Dermis microvascular lymphatic vessel endothelial cell (primary cell): ENCODE data around the gene CAVIN1. TPM values are rescaled to one million over a fixed set of nuclear protein-coding genes. Genes with fewer than 3 reads are reported as not detected.

Source experiments
- DNase-seq, 2 donors: peaks; one replicate each; pipeline versions ENCODE4 v3.0.0 to v3.0.0-alpha.2; 2010; ENCODE audit warnings: low read depth in 2 of 2
- total RNA-seq: library from RNA; depleted of rRNA; stranded (reverse); fragments of >200 nt; gene quantifications from 2 replicates; pipeline ENCODE4 v1.2.1, GENCODE V29; 2014

CAVIN1 gene
- total RNA-seq, 1 donor from 2014 or later, result 404 TPM

GRCh38 chr17:42431758-42432161, 8.7 kb upstream of the CAVIN1 start:
- no peak for DNase-seq

- no peak for DNase-seq
Observed at GRCh38 chr17:42429726-42430447, 6.8 kb upstream of the CAVIN1 start.

- DNase-seq, result peak; percentile 71 to 85
Observed at GRCh38 chr17:42428141-42428944, 5.3 kb upstream of the CAVIN1 start.

DNA sequence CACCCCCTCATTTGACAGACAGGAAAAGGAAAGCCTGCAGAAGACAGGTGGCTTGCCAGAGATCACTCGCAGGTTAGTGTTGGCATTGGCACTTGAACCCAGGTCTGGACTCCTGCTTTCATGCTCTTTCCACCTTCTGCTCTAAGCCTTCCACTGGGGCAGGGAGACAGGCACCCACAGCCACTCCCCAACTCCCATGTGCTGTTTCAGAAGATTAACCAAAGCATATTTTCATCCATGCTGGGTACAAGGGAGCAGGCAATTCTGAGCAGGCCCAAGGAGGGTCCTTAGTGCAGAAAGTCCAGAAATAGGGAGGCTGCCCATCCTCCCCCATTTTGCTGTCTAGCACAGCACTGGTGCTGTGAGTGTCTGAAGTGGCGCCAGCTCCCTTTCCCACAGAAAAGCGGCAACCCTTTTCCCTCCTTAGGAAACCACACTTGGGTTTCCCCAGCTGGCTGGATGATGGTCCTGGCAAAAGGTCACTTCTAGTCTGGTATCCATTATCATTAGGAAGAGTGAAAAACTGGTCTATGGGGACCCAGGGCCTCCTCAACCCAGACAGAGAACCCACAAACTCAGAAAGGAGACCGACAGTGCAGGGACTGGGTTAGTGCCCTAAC, 2.0 kb upstream of the CAVIN1 start:
- DNase-seq, result no peak

- no peak for DNase-seq
Observed at GRCh38 chr17:42423766-42424165, 710 bp upstream of the CAVIN1 start.

DNA sequence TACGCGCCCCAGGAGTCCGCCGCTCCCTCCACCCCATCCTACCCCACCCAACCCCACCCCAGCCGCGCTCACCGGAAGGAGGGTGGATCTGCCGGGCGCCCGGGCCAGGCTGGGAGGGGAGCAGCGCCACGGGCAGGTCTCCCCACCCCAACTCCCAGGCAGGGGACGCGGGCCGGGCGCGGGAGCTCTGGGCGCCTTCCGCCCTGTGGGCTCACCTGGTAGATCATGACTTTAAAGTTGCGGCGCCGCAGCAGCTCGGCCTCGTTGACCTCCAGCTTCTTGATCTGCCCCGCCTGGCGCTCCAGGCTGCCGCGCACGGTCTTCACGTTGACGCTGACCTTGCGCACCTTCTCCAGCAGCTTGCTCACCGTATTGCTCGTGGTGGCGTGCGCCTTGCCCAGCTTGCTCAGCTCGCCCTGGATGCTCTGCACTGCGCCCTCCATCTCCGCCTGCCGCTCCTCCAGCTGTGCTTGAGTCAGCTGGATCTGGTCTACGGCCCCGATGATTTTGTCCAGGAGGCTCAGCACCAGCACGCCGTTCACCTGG, 571 bp downstream of the CAVIN1 start:
- DNase-seq, result peak in 1 of 2 donors; percentile 42

GRCh38 chr17:42421507-42422338, 1.3 kb downstream of the CAVIN1 start:
- peak in 1 of 2 donors; percentile 65 for DNase-seq

DNA sequence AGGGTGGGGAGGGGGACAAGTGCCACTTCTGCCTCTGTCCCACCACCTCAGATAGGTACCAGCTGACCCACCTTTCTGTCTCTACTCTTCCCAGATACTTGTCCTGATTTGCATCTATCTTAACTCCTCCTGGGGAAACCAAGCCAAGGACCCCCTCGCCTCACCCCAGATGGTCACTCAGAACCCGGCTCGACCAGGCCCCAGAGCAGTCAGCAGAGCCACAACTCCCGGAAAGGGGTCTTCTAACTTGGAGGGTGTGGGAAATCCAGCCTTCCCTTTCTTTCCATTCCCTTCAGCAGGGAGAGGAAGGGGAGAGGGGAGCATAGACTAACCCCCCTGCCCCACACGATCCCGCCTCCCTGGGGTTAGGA, 1.9 kb downstream of the CAVIN1 start:
- DNase-seq, result no peak

GRCh38 chr17:42417981-42418380, 5.1 kb downstream of the CAVIN1 start:
- peak in 1 of 2 donors; percentile 38 for DNase-seq

DNA sequence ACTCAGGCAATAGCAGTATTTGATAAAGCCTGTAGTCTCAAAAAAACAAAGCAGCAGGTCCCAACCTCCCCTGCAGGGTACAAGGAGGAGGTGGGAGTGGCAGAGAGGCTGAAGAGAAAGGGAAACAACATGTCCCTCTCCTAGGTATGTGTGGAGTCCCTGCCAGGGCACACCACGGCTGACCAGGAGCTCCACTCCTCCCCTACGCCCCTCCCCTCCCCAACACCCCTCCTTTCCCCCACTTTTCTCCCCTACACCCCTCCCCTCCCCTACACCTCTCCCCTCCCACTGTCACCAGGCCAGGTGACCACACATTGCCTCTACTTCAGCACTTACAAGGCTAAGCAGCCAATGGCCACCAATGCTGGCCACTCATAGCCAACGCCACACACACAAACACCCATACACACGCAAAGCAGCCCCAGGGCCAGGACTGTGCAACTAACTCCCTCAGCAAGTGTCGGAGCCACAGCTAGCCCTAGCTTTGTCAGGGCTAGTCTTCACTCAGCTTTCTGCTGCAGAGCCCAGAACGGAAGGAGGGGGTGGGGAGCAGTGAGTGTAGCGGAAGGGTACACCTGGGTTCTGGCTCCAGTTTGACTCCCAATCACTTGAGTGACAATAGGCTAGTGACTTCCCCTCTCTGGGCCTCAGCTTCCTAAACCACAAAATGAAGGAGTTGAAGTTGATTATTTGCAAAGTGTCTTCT, 8.2 kb downstream of the CAVIN1 start:
- peak in 1 of 2 donors; percentile 43 for DNase-seq

DNA sequence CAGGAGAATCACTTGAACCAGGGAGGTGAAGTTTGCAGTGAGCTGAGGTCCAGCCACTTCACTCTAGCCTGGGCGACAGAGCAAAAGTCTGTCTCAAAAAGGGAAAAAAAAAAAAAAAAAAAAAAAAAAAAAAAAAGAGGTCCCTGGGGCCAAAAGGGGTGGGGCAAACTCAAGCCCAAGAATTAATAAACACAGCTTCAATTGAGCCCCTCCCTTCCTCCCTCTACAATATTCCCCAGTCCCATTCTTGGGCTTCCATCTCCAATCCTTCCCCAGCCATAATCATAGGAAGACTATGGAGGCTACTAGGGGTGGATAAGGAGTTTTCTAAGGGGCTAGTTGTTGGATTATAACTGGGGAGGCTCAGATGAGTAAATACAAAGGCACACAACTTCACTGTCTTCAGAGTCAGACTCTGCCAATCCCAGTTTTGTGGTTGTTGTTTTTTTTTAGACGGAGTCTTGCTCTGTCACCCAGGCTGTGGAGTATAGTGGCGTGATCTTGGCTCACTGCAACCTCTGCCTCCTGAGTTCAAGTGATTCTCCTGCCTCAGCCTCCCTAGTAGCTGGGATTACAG, 9.5 kb downstream of the CAVIN1 start:
- DNase-seq, result no peak

- no peak for DNase-seq
Observed at GRCh38 chr17:42411905-42412679, 11.0 kb downstream of the CAVIN1 start.

- no peak for DNase-seq
Observed at GRCh38 chr17:42411361-42411760, 11.7 kb downstream of the CAVIN1 start.

DNA sequence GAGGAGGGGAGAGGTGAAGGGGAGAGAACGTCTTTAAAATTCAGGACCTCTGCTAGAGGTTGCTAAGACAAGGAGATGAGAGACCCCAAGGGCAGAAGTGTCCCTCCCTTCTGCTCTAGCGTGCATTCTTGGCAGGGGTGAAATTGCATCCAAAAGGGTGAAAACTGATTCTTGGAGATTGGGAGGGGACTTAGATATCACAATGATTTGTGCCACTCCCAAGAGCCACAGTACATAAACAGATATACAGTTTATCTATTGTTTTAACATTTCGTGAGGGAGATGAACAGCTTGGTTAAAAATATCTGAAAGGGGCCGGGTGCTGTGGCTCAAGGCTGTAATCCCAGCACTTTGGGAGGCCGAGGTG, 12.8 kb downstream of the CAVIN1 start:
- DNase-seq, result no peak

- peak in 1 of 2 donors; percentile 81 for DNase-seq
Observed at GRCh38 chr17:42409523-42410318, 13.3 kb downstream of the CAVIN1 start.

- DNase-seq, result peak; percentile 50 to 74
Observed at GRCh38 chr17:42408061-42408460, 15.0 kb downstream of the CAVIN1 start.

GRCh38 chr17:42407289-42407836, 15.7 kb downstream of the CAVIN1 start:
- peak; percentile 97 to 99 for DNase-seq

- peak in 1 of 2 donors; percentile 31 for DNase-seq
Observed at GRCh38 chr17:42406615-42407288, 16.3 kb downstream of the CAVIN1 start.
